ENCODE results near the gene NELL1.

The NELL1 gene

GRCh38 chr11:20668844-20669819, at the start of gene NELL1:
TSS of gene NELL1 (plus strand) at chr11:20669586.
- DNase-seq (ENCODE audit: low read depth), result no peak

DNA sequence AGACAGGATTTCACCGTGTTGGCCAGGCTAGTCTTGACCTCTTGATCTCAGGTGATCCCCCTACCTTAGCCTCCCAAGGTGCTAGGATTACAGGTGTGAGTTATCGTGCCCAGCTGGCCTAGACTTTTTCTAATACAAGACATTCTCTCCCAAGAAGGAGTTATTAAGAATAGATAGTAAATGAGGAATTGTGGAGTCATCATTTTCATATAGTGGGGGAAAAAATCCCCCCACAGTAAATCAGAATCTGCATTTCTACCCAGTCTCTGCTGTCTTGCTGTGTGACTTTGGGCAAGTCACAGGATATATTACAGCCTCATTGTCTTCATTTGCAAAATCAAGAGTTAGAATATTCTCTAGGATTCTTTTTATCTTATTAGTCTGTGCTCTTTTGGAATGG, 48.4 kb upstream of the NELL1 start:
- no peak for DNase-seq (ENCODE audit: low read depth)

DNA sequence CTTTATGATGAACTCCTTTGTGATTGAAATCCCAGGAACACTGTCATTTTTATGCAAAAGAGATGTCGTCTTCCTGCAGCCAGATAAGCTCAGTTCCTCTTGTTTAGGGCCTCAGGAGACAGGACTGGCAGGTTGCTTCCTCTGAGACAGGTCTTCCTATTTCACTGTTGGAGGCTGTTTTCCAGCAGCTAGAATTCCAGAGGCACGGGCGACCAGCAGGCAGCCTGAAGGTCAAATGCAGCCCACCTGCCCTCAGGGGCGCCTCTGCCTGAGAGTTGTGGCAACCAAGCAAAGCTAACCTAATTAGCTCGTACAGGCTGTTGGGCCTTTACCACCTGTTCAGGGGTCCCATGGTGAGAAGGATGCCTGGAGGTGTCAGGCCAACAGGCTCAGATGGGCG, 47.7 kb upstream of the NELL1 start:
- DNase-seq (ENCODE audit: low read depth), result no peak

DNA sequence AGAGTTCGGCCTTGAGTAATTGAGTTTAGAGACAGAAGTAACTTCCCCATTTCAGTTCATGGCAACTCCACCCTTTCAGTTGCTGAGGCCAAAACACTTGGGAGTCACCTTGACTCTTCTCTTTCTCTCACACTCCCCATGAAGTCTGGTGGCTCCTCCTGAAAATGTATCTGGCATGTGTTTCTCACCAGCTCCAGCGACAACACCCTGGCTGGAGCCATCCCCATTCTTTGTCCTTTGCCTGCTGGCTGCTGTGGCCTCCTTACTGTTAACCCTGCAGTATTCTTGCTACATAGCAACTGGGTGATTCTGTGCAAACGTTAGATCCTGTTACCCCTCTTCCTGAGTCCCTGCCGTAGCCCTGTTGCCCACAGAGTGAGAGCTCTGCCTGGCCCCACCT, 46.1 kb upstream of the NELL1 start:
- no peak for DNase-seq (ENCODE audit: low read depth)

- DNase-seq (ENCODE audit: low read depth), result no peak
Measured at GRCh38 chr11:20626279-20626678, 43.1 kb upstream of the NELL1 start.

DNA sequence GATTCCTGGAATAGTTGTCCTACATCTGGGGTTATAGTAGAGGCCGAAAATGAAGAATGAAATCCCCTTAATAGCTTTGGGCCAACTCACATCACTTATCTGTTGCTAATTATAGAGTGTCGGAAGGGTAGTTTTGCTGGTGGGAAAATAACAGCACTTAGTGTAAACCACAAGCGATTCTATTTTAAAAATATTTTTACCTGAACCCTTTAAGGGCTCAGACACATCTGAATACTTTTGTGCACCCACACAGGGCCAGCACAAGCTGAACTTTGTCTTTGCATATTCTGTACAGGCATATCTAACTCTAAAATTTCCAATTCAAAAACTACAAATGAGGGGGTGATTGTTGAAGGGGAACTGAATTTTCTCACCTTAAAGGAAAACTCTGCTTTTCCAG, 42.4 kb upstream of the NELL1 start:
- no peak for DNase-seq (ENCODE audit: low read depth)

GRCh38 chr11:20627701-20628100, 41.7 kb upstream of the NELL1 start:
- DNase-seq (ENCODE audit: low read depth), result no peak

DNA sequence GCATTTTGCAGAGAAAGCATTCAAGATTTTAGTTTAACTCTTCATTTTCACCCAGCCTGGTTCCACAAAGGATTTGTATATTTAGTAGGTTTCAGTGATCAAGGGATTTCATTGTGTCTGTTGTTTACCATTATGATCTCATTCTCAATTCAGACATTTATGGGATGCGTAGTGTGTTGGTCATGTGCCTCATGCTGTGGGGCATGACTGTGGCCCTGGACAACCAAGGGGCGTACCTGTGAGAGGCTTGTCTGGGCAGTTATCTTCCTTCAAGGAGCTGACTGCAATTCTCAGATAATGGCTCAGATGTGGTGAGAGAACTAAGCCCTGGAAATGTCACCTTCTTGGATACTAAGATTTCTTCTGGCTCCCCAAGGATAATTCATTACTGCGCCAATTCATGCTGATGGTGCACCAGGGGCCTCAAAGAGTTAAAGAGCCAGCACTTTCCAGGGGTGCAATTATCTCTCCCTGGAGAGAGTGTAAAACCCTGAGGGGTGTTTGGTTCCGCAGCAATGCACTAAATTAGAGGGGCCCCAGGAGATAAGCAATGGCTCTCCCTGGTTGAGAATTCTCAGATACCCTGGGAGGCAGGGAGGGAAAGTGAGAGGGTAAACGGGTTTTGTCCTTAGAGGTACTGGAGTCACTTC, 37.7 kb upstream of the NELL1 start:
- no peak for DNase-seq (ENCODE audit: low read depth)

DNA sequence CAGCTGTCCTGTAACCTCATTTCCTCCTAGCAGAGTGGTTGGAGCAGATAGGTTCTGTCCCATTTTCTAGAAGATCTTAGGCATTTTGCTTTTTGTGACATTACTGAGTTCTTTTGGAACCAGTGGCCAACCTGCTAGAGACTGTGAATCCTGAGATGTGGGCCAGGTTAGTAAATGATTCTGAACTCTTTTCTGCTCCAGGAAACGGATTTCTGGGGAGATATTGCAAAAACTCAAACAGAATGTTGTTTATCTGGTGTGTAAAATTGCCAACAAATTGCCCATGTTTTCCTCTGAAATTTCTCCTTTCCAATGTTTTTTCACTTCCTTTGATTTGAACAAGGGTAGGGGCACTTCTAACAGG, 37.2 kb upstream of the NELL1 start:
- no peak for DNase-seq (ENCODE audit: low read depth)

- DNase-seq (ENCODE audit: low read depth), result no peak
Measured at GRCh38 chr11:20634044-20634443, 35.3 kb upstream of the NELL1 start.

GRCh38 chr11:20634781-20635180, 34.6 kb upstream of the NELL1 start:
- DNase-seq (ENCODE audit: low read depth), result no peak

- no peak for DNase-seq (ENCODE audit: low read depth)
Measured at GRCh38 chr11:20638074-20638473, 31.3 kb upstream of the NELL1 start.

DNA sequence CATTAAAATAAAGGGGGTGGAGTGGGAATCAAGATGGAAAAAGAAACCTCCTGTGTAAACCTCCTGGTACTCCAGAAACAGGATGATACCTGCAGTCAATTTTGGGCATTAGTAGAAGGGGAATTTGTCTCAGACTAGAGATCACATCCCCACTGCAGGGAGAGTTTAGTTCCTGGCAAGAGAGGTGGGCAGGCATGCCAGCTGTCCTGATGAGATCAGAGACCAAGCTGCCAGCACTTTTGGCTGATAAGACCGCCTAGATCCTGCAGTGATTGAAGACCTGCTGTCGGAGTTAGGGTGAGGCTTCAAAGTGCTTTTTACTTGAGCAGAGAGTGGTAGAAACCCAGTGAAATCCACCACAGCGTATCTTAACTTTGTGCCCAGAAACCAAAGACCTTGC, 29.7 kb upstream of the NELL1 start:
- DNase-seq (ENCODE audit: low read depth), result no peak

DNA sequence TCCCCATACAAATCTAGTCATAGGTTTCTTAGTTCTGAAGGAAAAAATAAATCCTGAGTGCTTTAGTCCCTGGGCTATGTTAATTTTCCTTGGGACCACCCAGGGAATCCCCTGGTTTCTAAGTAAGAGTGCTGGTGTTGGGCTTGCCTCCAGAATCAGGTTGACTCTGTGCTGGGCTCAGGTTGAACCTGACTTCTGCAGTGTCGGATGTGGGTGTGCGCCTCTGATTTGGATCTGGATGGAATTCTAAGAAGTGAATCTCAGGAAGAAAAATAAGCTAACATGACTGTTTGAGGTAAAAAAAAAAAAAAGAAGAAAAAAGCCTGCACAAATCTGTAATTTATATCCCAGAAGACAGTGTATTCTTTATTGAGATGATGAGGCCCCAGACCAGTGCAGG, 29.0 kb upstream of the NELL1 start:
- DNase-seq (ENCODE audit: low read depth), result no peak

GRCh38 chr11:20644360-20644759, 25.0 kb upstream of the NELL1 start:
- no peak for DNase-seq (ENCODE audit: low read depth)

GRCh38 chr11:20647976-20648565, 21.3 kb upstream of the NELL1 start:
- peak; percentile 8 for DNase-seq (ENCODE audit: low read depth)

DNA sequence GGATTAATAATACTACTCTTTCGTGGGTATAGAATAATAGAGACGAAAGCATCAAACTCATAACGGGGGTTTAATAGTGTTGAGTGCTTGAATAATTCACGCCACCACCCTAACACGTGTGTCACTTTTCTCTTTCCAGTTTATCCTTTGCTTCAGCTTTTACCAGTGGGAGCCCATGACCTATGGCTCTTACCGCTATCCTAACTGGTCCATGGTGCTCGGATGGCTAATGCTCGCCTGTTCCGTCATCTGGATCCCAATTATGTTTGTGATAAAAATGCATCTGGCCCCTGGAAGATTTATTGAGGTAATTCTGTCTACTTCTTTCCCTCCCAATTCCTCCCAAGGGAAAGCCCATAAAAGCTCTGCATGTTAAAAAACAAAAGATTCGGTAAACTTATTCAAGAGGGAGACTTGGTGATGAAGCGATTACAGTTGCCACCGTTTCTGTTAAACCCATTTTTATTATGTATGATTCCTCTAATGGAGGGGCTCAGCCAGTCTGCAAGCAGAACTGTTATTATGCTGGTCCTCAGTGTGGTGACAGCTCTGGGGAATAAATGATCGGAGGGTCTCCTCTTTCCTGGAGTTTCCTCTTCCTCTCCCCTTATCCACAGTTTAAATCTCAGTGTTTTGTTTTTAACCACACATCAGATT, 17.1 kb upstream of the NELL1 start:
- DNase-seq (ENCODE audit: low read depth), result no peak

- DNase-seq (ENCODE audit: low read depth), result no peak
Measured at GRCh38 chr11:20654038-20654437, 15.3 kb upstream of the NELL1 start.

- DNase-seq (ENCODE audit: low read depth), result no peak
Measured at GRCh38 chr11:20656901-20657300, 12.5 kb upstream of the NELL1 start.

DNA sequence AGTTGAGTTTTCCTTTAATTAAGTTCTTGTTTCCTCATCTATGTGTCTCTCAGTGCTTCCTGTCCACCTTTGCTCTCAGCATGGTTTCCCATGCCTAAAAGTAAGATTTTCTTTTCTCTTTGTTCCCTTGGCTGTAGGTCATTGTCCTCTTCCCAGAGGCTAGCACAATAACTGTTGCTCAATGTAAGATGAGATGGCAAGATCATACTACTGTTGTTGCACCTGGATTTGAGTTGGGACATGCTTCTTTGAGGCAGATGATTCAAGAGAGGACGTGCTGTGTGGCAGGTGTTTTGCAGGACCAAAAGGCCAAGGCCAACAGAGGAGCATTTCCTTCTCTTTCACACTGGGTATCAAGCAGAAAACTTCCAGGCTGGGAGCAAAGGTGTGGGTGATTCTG, 11.3 kb upstream of the NELL1 start:
- DNase-seq (ENCODE audit: low read depth), result no peak

- no peak for DNase-seq (ENCODE audit: low read depth)
Measured at GRCh38 chr11:20661445-20661844, 7.9 kb upstream of the NELL1 start.

DNA sequence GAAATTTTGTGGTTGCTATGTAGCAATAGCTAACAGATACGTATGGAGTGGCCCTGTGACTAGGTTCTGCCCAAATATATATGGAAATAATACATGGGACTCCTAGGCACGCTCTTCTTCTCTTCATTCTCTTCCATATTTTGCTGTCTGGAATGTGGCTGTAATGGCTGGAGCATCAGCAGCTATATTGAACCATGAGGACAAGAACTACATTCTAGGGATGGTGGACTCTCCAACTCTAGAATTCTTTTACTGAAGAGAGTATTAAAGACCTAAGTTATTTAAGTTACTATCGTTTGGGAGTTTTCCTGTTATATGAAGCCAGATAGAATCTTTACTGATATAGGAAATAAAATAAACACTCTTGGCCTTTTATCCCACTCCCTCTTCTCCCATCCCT, 7.5 kb upstream of the NELL1 start:
- no peak for DNase-seq (ENCODE audit: low read depth)

Data from activated T-cell treated with anti-CD3 and anti-CD28 coated beads for 1 hour (primary cell).